GM21717 (cell line): ENCODE data around the gene LDLRAD1.
A peak's percentile ranks its signal among the peaks of the same experiment; 100 is the strongest.
"Not testable (repeated sequence)": the region's sequence is repeated elsewhere in the genome, so short reads cannot be mapped to it uniquely, and the experiment has no call there.

Experiments
- ATAC-seq: cut with Tn5 transposase; IDR thresholded peaks from one replicate; pipeline ENCODE4 v1.9.1; 2021; ENCODE audit warnings: mild to moderate bottlenecking, moderate library complexity; ENCODE audit not compliant: unreplicated experiment

Gene LDLRAD1, protein sequence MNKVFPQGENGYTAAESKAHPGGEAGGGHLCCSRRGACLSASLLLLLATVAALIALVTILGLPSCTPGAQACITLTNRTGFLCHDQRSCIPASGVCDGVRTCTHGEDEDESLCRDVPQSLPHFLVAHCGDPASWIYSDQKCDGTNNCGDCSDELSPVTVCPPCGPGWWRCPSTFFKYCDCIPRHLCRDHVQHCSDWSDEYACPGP

DNA sequence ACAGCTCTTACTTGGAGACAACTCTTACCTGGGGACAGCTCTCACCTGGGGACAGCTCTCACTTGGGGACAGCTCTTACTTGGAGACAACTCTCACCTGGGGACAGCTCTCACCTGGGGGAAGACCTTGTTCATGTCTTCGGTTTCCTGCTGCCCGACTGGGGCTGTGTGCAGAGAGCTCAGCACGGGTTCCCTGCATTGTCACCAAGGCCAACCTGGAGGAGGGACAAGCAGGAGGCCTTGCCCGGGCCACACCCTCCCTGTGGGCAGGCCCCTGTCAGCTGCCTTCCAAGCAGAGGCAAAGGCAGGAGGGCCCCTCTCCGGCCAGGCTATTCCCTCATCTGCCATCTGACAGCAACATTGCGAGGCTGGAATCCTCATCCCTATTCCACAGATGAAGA lies at the start of gene LDLRAD1:
Gene LDLRAD1, minus strand, starts transcription at position 208 of the 400 bp plus-strand sequence. Its CDS starts 74 bp downstream, at position 134.
- no peak for ATAC-seq

DNA sequence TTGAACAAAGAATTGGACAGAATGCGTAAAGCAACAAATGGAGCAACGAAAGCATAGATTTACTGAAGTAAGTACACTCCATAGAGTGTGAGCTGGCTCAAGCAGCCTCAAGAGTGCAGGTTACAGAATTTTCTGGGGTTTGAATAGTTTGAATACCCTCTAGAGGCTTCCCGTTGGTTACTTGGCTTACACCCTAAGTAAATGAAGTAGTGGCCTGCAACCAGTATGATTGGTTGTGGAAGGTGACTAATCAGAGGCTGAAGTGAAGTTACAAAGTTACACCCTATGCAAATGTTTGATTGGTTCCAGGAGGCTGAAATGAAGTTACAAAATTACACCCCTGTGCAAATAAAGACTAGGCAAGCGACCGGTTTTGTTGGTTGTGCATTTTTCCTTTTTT lies 46.3 kb upstream of the LDLRAD1 start:
- no peak for ATAC-seq

DNA sequence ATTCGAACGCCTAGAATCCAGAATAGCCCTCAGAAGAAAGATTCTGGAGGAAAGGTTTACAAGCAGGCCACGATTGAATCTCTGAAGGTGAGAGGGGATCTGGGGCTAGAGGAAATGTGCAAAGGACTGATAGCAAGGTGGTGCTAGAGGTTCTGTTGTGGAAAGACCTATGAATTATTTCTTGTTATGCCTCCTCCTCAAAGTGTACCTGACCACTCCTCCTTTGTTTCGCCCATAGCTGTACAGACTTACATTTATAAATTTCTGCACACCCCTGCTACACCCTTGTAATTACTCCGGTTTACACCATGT lies 36.4 kb upstream of the LDLRAD1 start:
- no peak for ATAC-seq

DNA sequence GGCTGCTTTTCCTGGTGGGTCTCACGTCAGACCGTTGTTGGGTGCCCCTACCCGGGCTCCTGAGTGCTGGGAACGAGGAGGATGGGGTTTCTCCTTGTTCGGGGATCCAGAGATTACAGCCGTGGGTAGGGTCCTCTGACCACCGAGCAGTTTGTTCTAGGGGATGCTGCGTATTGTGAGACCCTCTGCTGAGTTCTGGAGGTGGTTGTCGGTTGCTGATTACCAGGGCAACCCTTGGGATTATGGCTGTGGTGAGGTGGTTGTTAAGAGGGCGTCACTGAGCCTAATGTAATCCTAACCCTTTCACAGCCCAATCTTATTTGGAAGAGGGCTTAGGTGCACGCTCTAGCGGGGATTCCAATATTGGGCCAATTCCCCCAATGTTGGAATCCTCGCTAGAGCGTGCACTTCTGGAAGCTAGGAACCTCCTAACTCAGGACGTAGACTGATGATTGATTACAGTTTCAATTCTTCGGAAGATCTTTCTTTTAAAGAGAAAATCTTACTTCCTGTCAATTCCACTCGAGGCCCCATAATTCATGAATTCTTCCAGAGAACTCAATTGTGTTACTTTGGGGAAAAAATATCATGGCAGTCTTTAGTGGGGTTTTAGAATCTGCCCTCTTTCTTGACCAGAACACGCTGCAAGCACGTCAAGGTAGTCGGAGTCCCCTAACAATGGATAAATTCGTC lies 35.9 kb upstream of the LDLRAD1 start:
- no peak for ATAC-seq

DNA sequence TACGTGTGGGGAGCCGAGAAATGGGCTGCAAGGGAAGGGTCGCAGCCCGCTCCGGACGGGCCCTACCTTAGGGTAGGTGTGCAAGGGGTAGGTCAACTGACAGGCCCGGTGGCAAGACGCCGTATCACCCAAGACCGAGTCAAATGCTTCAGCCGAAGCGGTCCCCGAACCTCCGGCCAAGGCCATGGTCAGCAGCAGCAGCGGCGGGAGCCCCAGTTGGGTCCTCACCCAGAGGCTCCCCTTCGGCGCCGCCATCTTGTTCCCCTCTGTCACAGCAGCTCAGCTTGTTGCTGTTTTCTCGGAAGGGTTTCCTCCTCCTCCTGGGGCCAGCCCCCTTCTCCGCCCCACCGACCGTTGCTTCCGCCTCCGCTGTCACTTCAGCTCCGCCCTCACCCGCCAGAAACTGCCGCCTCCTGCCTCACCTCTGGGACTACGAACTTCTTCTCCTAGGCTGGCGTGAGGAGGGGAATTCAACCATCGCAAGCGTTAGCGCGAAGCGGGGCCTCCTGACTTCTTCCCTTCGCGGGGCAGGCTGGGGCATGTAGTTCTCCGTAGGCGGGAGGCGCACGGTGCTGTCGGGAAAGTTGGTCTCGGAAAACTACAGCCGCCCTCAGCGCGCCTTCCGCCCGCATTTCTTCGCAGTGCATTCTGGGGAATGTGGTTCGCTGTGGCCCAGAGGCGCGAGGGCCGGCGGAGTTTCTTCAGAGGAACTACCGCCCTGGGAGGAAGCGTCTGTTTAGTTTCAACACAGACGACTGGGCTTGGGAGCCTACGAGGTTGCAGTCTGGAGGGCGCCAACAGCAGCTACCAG lies 35.2 kb upstream of the LDLRAD1 start, which contains the start of the genes TCEANC2 and TMEM59:
Gene TCEANC2, plus strand, starts transcription at position 675 of the 811 bp plus-strand sequence. CDS start 815 bp downstream, outside the sequence.
Gene TMEM59, minus strand, starts transcription at position 271 of the 811 bp plus-strand sequence. Its CDS starts 16 bp downstream, at position 255.
- peak; percentile 91 for ATAC-seq

DNA sequence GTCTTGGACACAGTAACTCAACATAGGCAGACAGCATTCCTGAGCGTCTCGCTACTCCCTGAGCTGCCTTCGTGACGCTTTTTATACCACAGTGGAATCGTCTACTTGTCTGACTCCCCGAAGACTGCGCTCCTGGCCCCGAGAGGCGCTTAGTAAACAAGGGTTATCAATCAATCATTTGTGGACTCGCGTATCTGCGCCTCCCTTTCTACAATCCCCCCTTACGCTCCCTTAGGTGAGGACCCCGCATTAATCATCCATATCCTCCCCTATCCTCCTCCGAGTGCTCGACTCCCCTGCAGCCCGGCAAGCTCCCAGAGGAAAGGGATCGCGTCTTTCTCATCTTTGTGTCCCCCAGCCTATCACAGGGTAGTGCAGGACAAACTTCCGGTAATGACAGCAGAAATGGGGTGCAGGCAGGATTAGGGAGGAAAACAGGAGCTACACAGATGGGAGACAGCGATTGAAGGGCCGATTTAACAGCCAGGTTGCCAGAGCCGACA lies 34.5 kb upstream of the LDLRAD1 start:
- peak; percentile 35 for ATAC-seq

DNA sequence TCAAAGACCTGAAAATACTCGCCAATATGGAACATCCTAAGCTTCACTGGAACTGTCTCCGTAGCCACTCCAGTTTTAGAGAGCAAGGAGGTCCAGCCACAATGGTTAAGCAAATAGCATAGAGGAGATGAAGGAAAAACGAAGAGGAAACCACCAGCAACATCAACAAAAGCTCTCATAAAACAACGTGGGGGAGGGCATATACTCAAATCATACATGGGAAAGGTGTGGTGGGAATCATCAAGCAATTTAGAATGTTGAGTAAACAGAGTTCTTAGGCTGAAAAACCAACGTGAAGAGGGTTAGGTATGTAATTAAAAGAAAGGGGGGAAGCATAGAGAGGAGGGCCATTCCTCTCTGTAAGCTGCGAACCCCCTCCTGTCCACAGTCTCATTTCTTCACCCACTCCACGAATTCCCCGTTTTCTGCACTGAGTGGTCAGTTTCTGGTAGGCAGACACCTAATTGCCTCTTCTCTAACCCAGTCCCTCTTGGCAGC lies 34.0 kb upstream of the LDLRAD1 start:
- no peak for ATAC-seq

DNA sequence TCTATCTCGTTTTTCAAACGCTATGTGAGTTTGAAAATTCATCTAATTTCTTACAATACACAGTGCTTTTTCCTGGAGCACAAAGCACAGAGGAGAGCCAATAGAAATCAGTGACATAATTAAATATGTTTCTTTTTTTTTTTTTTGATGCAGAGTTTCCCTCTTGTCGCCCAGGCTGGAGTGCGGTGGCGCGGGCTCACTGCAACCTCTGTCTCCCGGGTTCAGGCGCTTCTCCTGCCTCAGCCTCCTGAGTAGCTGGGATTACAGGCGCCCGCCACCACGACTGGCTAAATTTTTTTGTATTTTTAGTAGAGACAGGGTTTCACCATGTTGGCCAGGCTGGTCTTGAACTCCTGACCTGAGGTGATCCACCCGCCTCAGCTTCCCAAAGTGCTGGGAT lies 32.4 kb upstream of the LDLRAD1 start:
- ATAC-seq: not testable (repeated sequence)

DNA sequence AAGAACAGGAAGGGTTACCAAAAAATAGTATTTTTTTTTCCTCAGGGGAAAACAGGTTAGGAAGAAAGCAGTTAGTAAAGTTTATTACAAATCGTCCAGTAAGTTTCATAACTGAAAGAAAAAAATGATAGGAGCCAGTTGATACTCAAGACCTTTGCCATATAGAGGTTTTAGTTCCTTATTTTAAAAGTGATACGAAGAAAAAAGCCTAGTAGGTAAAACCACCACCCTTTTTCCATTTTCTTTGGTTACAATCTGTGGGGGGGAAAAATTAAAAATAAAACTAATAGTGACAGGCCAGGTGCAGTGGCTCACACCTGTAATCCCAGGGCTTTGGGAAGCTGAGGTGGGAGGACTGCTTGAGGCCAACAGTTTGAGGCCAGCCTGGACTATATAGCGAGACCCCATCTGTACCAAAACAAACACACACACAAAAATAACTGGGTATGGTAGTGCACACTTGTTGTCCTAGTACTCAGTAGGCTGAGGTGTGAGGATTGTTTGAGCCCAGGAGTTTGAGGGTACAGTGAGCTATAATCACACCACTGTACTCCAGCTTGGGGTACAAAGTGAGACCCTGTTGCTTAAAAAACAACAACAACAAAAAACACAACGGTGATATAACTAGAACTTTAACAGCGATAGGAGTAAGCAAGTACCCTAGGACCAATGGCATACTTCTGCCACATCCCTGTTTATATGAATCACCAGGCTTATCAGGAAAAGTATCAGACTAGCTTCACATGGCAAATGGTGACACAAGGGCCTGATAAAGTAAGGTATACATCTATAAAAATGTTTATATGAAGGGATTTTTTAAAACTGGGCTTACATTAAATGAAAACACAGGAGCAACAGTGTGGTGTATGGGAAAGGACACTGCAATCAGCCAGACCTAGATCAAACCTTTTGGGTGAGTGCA lies 29.7 kb upstream of the LDLRAD1 start:
- no peak for ATAC-seq

DNA sequence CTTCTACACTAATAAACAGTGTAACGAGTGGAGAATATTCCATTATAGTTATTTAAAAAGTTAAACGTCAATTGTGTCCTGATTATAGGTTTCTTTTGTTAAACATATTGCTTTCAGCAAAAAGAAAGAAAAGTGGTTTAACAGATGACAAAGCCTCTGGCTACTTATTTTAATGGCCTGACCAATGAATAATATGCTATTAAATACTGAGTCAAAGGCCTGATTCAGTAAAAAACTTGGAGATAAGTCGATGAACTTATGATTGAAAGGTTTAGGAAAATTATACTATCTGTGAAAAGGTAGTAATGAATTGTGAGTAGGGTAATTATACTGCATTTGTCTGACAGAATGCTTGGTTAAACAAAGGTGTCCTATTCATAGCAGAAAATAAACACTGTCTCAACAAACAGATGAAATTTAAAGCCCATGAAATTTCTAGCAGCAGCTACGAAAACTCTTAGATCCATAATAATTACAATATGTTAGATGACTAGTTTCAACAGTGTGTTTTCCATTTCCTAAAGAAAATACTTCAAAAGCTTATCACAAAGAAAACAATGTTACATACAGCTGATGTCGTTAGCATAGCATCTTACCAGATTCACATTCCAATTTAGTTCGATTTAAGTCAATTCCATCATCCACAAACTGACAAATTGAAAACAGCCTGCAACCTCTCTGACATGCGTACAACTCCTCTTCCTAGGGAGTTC lies 28.8 kb upstream of the LDLRAD1 start:
- ATAC-seq: no peak

DNA sequence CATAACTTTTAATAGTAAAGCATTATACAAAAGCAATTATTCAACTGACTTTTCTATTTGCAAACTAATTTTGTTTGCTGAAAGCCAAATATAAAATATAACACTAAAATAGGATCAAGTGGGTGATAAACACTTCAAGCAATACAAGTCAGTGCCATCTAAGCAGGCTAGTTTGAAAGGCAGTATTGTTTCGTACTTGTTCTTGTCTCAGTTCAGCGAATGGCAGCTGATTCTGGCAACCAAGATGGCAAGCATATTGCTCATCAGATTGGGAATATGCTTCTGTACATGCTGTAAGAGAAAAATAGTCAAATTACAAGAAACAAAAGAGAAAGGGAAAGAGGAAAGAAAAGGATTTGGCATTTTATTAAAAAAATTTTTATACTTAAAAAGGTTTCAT lies 27.5 kb upstream of the LDLRAD1 start:
- ATAC-seq: no peak

DNA sequence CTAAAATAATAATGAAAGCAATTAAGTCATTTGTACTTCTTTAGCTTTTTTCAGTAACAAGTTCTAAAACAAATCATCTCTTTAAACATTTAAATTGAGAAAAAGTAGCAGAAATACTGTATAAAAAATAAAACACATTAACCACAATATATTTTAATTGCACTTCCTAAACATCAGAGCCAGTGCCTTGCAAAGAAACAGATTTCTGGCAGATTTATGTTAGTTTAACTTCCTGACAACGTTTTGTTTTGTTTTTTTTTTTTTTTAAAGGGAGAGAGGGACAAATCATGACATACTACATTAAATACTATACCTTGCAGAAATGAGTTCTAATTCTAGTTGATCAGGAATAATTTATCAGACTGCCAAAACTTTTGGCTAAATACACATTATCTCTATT lies 23.8 kb upstream of the LDLRAD1 start:
- ATAC-seq: no peak

DNA sequence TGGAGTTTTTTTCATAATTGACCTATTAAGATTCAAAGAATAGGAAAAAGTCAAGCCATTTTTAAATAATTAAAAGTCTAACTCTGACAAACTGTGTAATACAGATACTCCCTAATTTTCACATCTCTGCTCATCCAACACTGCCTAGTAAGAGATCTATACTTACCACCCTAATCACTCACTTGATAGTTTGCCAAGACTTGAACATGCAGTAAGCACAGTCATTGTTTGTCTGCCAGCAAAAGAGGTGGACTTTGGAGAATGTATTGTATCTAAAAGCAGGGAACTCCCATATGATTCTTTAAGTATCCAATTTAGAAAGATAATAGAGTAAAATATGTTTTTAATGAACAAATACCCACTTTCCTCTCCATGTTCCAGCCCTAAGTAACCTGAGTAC lies 19.5 kb upstream of the LDLRAD1 start:
- ATAC-seq: no peak

DNA sequence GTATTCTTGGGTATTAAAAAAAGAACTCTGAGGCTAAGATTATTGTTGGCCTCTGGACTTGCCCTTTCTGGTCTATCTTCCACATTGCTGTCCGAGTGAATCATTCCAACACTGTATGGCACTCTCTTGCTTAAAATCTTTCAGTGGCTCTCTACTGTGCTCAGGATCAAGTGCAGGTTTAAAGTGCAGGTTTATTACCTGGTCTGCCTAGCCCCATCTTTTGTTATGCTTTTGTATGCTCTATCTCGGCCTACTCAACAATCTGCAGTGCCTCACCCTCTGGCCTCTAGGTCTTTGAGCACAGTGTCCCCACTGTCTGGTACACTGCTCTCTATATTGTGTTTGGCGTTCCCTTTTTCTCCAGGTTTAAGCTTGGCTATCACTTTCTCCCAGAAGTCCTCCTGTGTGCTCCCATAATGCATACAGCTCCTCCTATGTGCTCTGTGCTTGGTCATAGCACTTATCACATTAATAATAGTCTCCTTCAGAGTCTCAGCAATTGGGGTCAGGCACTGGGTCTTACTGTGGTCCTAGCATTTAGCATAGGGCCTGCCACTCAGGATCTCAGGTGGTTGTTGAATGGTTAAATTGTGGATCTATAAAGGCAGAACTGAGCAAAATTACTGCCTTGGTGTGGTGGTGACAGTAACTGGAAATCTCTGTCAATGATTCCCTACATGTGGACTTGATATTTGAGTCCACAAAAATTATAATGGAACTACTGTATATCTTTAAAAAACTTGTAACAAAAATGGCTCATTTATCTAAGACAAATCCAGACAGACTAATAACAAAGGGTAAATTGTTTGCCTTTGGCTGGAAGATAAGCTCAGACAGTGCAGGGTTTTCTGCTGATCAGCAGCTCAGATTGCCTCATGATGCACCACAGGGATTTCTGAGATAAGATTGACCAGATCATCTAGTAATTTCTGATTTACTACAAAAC lies 10.6 kb upstream of the LDLRAD1 start:
- no peak for ATAC-seq

DNA sequence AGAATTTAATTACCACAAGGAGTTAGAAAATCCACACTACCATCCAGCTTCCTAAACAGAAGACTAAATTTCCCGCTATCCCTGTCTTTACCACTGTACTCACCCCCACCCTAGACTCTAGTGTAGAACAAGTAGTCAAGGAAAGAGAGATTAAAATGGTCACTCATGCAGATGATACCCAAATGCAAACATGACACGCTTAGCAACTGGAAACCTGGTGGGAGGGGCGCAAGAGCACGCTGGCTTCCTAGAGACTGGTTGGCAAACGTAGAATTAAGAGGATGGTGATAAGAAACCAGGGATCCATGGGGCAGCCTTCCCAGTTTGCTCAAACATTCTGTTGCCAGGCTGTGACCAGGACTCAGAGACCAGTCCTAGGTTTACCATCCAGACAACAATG lies 9.9 kb upstream of the LDLRAD1 start:
- ATAC-seq: no peak

DNA sequence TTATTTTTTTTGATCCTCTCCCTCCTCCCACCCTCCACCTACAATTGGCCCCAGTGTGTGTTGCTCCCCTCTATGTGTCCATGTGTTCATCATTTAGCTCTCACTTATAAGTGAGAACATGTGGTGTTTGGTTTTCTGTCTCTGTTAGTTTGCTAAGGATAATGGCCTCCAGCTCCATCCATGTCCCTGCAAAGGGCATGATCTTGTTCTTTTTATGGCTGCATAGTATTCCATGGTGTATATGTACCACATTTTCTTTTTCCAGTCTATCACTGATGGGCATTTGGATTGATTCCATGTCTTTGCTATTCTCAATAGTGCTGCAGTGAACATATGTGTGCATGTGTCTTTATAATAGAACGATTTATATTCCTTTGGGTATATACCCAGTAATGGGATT lies 6.8 kb upstream of the LDLRAD1 start:
- ATAC-seq: not testable (repeated sequence)

DNA sequence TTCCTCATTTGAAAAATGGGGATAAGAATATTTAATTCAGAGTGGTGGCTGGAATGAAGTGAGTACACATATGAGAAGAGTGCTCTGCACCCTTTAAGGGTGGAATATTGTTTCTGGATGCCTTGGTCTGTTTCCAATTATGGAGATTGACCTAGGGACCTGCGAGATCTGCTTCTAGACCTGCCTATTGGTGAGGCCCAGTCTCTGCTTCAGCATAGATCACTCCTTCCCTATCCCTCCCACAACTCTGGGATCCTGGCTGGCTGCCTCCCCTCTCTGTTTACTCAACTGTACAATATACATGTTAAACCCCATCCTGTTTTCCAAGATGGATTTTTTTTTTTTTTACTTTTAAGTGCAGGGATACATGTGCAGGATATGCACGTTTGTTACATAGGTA lies 6.4 kb upstream of the LDLRAD1 start:
- no peak for ATAC-seq

DNA sequence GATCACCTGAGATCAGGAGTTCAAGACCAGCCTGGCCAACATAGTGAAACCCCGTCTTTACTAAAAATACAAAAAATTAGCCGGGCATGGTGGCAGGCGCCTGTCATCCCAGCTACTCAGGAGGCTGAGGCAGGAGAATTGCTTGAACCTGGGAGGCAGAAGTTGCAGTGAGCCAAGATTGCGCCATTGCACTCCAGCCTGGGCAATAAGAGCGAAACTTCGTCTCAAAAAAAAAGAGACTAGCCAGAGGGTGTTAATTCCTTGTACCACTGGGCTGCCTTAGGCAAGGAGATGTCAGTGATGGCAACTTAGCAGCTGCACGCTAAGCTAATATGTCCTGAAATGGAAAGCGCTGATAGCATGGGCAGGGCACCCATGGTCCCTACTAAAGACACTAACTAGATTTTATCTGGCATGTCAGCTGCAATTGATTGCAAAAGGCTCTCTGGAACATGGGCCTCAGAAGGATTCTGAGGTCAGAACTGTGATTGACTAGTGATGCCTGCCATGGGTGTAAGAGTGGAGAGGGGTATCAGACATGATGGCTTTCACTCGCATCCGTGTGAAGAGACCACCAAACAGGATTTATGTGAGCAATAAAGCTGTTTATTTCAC lies 1.7 kb upstream of the LDLRAD1 start:
- ATAC-seq: not testable (repeated sequence)
